HG03354 (cell line): ENCODE data around the gene PDE6D.
"Not testable (repeated sequence)": the region's sequence is repeated elsewhere in the genome, so short reads cannot be mapped to it uniquely, and the experiment has no call there.

ENCODE experiments used
- ATAC-seq: cut with Tn5 transposase; IDR thresholded peaks from one replicate; pipeline ENCODE4 v1.9.1; 2021; ENCODE audit warnings: mild to moderate bottlenecking; ENCODE audit not compliant: unreplicated experiment, poor library complexity, severe bottlenecking

The PDE6D gene

GRCh38 chr2:231720987-231721966 is 59.8 kb downstream of the PDE6D start:
- peak; percentile 64 for ATAC-seq

- peak; percentile 3 for ATAC-seq
Observed at GRCh38 chr2:231720292-231720986, 60.6 kb downstream of the PDE6D start.

- no peak for ATAC-seq
Observed at GRCh38 chr2:231718799-231719198, 62.3 kb downstream of the PDE6D start.

- peak; percentile 41 for ATAC-seq
Observed at GRCh38 chr2:231717281-231718171, 63.6 kb downstream of the PDE6D start.

GRCh38 chr2:231716666-231717280 is 64.3 kb downstream of the PDE6D start:
- no peak for ATAC-seq

GRCh38 chr2:231715988-231716616 is 65.0 kb downstream of the PDE6D start:
- ATAC-seq, result no peak

GRCh38 chr2:231715499-231715837 is 65.6 kb downstream of the PDE6D start:
- ATAC-seq, result no peak

GRCh38 chr2:231714639-231715498 is 66.2 kb downstream of the PDE6D start:
- ATAC-seq, result no peak

- peak; percentile 33 for ATAC-seq
Observed at GRCh38 chr2:231713730-231714638, 67.1 kb downstream of the PDE6D start.

- ATAC-seq, result not testable (repeated sequence)
Observed at GRCh38 chr2:231713406-231713729, 67.7 kb downstream of the PDE6D start.

- ATAC-seq, result not testable (repeated sequence)
Observed at GRCh38 chr2:231712451-231713021, 68.5 kb downstream of the PDE6D start.

- ATAC-seq, result no peak
Observed at GRCh38 chr2:231711677-231712450, 69.2 kb downstream of the PDE6D start.

- ATAC-seq, result no peak
Observed at GRCh38 chr2:231710799-231711676, 70.0 kb downstream of the PDE6D start.

- peak; percentile 15 for ATAC-seq
Observed at GRCh38 chr2:231709981-231710798, 70.9 kb downstream of the PDE6D start.

GRCh38 chr2:231709636-231709980 is 71.5 kb downstream of the PDE6D start:
- no peak for ATAC-seq
